ENCODE results near the gene SFRP5. TPM values are rescaled to one million over a fixed set of nuclear protein-coding genes. Genes with fewer than 3 reads are reported as not detected.

SFRP5 gene
- total RNA-seq, 1 donor from 2014 or later = not detected

DNA sequence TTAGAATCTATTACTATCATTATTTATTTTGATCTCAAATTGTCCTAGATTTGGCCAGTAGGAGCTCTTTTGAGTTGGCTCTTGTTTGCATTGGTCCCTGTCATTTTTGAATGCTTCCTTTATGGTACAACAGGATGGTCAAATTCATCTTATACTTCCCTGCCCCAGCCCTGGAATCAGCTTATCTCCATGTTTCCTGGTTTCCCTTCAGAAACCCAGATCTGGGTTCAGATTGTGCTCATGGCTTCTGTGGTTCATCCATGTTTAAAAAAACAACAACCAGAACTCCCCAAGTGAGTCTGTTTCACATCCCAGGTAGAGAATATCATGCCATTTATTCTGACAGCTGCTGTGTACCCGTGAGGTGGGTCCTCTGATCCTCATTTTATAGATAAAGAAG lies 24.2 kb downstream of the SFRP5 start:
- Mint-ChIP-seq H3K4me1 (peaks cover 13% of the 10 kb centered on the region), H3K4me3 (no peak overlapping the region), H3K9me3 (no peaks in the 10 kb centered on the region), H3K27ac (no peak overlapping the region), H3K36me3 (peaks cover 22% of the 10 kb centered on the region), H3K27me3 (ENCODE audit: insufficient read depth, low read depth) (no peaks in the 10 kb centered on the region)
- Histone ChIP-seq H3K36me3 (peaks cover 3% of the 10 kb centered on the region), H3K4me2 (no peak overlapping the region), H3K4me1 (no peaks in the 10 kb centered on the region), H3F3A (ENCODE audit: low read depth) (no peaks in the 10 kb centered on the region), H4K20me1 (ENCODE audit: low read depth) (peaks cover 5% of the 10 kb centered on the region), H3K9ac (no peak overlapping the region), H3K4me3 (no peak overlapping the region), H3K9me3 (ENCODE audit: low read depth) (no peaks in the 10 kb centered on the region), H3K79me2 (ENCODE audit: low read depth) (no peaks in the 10 kb centered on the region), H3K27me3 (no peaks in the 10 kb centered on the region), H2AFZ (replicated peaks) (no peak overlapping the region), H3K27ac (no peak overlapping the region)
- no peak for TF ChIP-seq EZH2phosphoT487 (IDR thresholded peaks at IDR 0.05)
- TF ChIP-seq EZH2 (IDR thresholded peaks at IDR 0.05) = no peak
- TF ChIP-seq, protein P1, sequence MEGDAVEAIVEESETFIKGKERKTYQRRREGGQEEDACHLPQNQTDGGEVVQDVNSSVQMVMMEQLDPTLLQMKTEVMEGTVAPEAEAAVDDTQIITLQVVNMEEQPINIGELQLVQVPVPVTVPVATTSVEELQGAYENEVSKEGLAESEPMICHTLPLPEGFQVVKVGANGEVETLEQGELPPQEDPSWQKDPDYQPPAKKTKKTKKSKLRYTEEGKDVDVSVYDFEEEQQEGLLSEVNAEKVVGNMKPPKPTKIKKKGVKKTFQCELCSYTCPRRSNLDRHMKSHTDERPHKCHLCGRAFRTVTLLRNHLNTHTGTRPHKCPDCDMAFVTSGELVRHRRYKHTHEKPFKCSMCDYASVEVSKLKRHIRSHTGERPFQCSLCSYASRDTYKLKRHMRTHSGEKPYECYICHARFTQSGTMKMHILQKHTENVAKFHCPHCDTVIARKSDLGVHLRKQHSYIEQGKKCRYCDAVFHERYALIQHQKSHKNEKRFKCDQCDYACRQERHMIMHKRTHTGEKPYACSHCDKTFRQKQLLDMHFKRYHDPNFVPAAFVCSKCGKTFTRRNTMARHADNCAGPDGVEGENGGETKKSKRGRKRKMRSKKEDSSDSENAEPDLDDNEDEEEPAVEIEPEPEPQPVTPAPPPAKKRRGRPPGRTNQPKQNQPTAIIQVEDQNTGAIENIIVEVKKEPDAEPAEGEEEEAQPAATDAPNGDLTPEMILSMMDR (IDR thresholded peaks at IDR 0.05) = no peak
- DNase-seq (ENCODE audit: low spot score) = no peak

GRCh38 chr10:97744405-97745035 lies 27.3 kb downstream of the SFRP5 start:
- Histone ChIP-seq H3K27ac (no peak overlapping the region), H3K36me3 (peaks cover 3% of the 10 kb centered on the region)
- peaks cover 22% of the 10 kb centered on the region for H3K36me3 Mint-ChIP-seq

DNA sequence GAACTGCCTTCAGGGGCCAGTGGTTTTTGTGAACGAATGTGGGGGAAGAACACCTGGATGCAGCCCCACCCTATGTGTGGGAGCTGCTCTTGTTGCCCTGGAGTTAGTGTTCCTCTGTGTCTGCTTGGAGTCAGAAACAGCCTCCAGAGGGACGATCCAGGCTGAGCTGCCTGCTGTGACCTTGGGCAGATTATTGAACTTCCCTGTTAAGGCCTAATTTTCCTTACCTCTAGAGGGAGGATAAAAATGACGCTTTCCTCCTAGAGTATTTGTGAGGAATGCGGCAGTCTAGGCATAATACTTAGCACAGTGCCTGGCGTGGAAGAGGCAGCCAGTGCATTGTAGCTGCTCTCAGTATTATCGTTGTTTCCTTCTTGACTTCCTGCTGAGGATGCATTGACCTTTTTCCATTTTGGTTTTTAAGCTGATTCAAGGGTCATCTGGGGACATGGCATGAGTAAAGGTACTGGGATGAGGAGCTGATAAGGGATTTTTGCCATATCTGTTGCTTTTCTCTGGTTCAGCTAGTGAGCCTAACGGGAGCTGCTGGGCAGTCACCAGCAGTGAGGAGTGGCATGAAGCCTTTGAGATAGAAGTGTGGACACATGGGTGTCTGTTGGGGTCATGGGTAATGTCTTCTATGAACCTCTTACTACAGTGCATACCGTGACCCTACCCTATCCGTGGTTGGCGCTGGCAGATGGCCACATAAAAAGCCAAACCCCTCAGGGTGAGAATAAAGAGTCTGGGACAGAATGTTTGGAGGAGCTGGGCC lies 28.4 kb downstream of the SFRP5 start:
- Histone ChIP-seq H3K36me3 (peaks cover 3% of the 10 kb centered on the region), H3K9me3 (ENCODE audit: low read depth) (no peaks in the 10 kb centered on the region), H3K27ac (no peak overlapping the region), H3K9ac (no peak overlapping the region), H3K4me3 (no peak overlapping the region), H3K4me2 (no peak overlapping the region), H3K79me2 (ENCODE audit: low read depth) (peaks cover 18% of the 10 kb centered on the region), H3K4me1 (no peaks in the 10 kb centered on the region), H2AFZ (replicated peaks) (no peak overlapping the region), H3K27me3 (no peaks in the 10 kb centered on the region), H3F3A (ENCODE audit: low read depth) (no peaks in the 10 kb centered on the region), H4K20me1 (ENCODE audit: low read depth) (peaks cover 20% of the 10 kb centered on the region)
- no peak overlapping the region for H3K4me3 Mint-ChIP-seq
- H3K36me3 Mint-ChIP-seq = peaks cover 22% of the 10 kb centered on the region
- DNase-seq (ENCODE audit: low spot score) = no peak
- H3K27me3 Mint-ChIP-seq (ENCODE audit: insufficient read depth, low read depth) = no peaks in the 10 kb centered on the region
- H3K4me1 Mint-ChIP-seq = peaks cover 44% of the 10 kb centered on the region
- H3K9me3 Mint-ChIP-seq = no peaks in the 10 kb centered on the region
- TF ChIP-seq, protein P1 (IDR thresholded peaks at IDR 0.05) = no peak
- TF ChIP-seq EZH2 (IDR thresholded peaks at IDR 0.05) = no peak
- TF ChIP-seq EZH2phosphoT487 (IDR thresholded peaks at IDR 0.05) = no peak
- no peak overlapping the region for H3K27ac Mint-ChIP-seq

More at GRCh38 chr10:97744405-97745035, 27.3 kb downstream of the SFRP5 start:
- no peak overlapping the region for H3K4me2 ChIP-seq
- no peaks in the 10 kb centered on the region for H3K9me3 Mint-ChIP-seq
- no peak overlapping the region for H3K9ac ChIP-seq
- H3K4me3 ChIP-seq = no peak overlapping the region
- H3K9me3 ChIP-seq (ENCODE audit: low read depth) = no peaks in the 10 kb centered on the region
- no peak overlapping the region for H3K27ac Mint-ChIP-seq
- H3K27me3 ChIP-seq = no peaks in the 10 kb centered on the region
- H3K4me3 Mint-ChIP-seq = no peak overlapping the region
- no peak overlapping the region for H2AFZ ChIP-seq (replicated peaks)
- peaks cover 8% of the 10 kb centered on the region for H3K79me2 ChIP-seq (ENCODE audit: low read depth)
- no peaks in the 10 kb centered on the region for H3K27me3 Mint-ChIP-seq (ENCODE audit: insufficient read depth, low read depth)
- peaks cover 17% of the 10 kb centered on the region for H4K20me1 ChIP-seq (ENCODE audit: low read depth)
- TF ChIP-seq EZH2phosphoT487 (IDR thresholded peaks at IDR 0.05) (no peak), EZH2 (IDR thresholded peaks at IDR 0.05) (no peak)
- TF ChIP-seq, protein P1 (IDR thresholded peaks at IDR 0.05) = no peak
- peaks cover 38% of the 10 kb centered on the region for H3K4me1 Mint-ChIP-seq
- no peaks in the 10 kb centered on the region for H3K4me1 ChIP-seq
- no peaks in the 10 kb centered on the region for H3F3A ChIP-seq (ENCODE audit: low read depth)
- DNase-seq (ENCODE audit: low spot score) = no peak
